OCI-LY7 (cell line): ENCODE results near the gene C15orf39. TPM values are rescaled to one million over a fixed set of nuclear protein-coding genes. Genes with fewer than 3 reads are reported as not detected.

ENCODE experiments used
- BruUV-seq: library from RNA; stranded (reverse); fragments of 400-500 nt; replicated peaks from 2 replicates; lab custom pipeline; 2021; lab: Mats Ljungman, UMichigan
- CTCF ChIA-PET: fragments of 300-600 bp; sonication (Branson Sonifier 250); formaldehyde crosslinking; loops from one replicate; lab custom pipeline; 2022; ENCODE audit warnings: antibody characterized with exemption; ENCODE audit not compliant: unreplicated experiment; lab: Charles Lee
- POLR2A ChIA-PET: fragments of 300-600 bp; sonication (Branson Sonifier 250); formaldehyde crosslinking; loops from one replicate; lab custom pipeline; 2022; ENCODE audit warnings: antibody characterized with exemption; lab: Charles Lee
- DNase-seq: peaks from one replicate; pipeline ENCODE4 v3.0.0-alpha.2; 2015; ENCODE audit warnings: low spot score
- H2AFZ ChIP-seq: fragments of 200-600 bp; sonication (generic), shearing (Covaris generic); 2 replicates; pipeline ENCODE4 v1.6.1; 2014; ENCODE audit warnings: mild to moderate bottlenecking, antibody characterized with exemption, low read length, moderate library complexity
- H3K27ac ChIP-seq: fragments of 200-600 bp; sonication (generic); 2 replicates; pipeline ENCODE4 v1.5.1; 2014; ENCODE audit warnings: mixed run types, low read depth, mild to moderate bottlenecking, moderate library complexity, low read length, inconsistent platforms; ENCODE audit not compliant: poor library complexity, severe bottlenecking
- H3K36me3 ChIP-seq: fragments of 200-600 bp; sonication (generic); 2 replicates; pipeline ENCODE4 v1.6.1; 2014; ENCODE audit warnings: mild to moderate bottlenecking, antibody characterized with exemption, low read length, moderate library complexity, mixed read lengths; ENCODE audit not compliant: insufficient read depth
- H3K4me1 ChIP-seq: fragments of 200-600 bp; sonication (generic); 2 replicates; pipeline ENCODE4 v1.5.1; 2014; ENCODE audit warnings: mild to moderate bottlenecking, low read length; ENCODE audit not compliant: insufficient read depth, poor library complexity, severe bottlenecking
- H3K4me2 ChIP-seq: fragments of 200-600 bp; sonication (generic); 2 replicates; pipeline ENCODE4 v1.6.1; 2014; ENCODE audit warnings: mild to moderate bottlenecking, low read length
- H3K4me3 ChIP-seq: fragments of 200-600 bp; sonication (generic); 2 replicates; pipeline ENCODE4 v1.5.1; 2014; ENCODE audit warnings: mild to moderate bottlenecking, low read depth, low read length; ENCODE audit not compliant: poor library complexity, severe bottlenecking
- H3K79me2 ChIP-seq: fragments of 200-600 bp; sonication (generic); 2 replicates; pipeline ENCODE4 v1.6.1; 2016; ENCODE audit warnings: low read depth, mild to moderate bottlenecking, low read length, moderate library complexity, mixed read lengths; ENCODE audit not compliant: insufficient read depth
- H3K9me2 ChIP-seq: fragments of 200-600 bp; sonication (generic); 2 replicates; pipeline ENCODE4 v1.6.1; 2016; ENCODE audit warnings: mild to moderate bottlenecking, low read length, mixed read lengths; ENCODE audit not compliant: insufficient read depth
- H3K9me3 ChIP-seq: fragments of 200-600 bp; sonication (generic); 2 replicates; pipeline ENCODE4 v1.6.1; 2014; ENCODE audit warnings: mild to moderate bottlenecking, mixed run types, low read length, mixed read lengths
- H4K20me1 ChIP-seq: fragments of 200-600 bp; sonication (generic); 2 replicates; pipeline ENCODE4 v1.6.1; 2014; ENCODE audit warnings: mild to moderate bottlenecking, antibody characterized with exemption, low read length, moderate library complexity, mixed read lengths; ENCODE audit not compliant: insufficient read depth
- CTCF ChIP-seq: fragments of 200-600 bp; sonication (generic); conservative IDR thresholded peaks from 2 replicates; pipeline ENCODE4 v1.5.1; 2014; ENCODE audit warnings: mild to moderate bottlenecking, antibody characterized with exemption, low read length, moderate library complexity, mixed read lengths
- EZH2phosphoT487 ChIP-seq: fragments of 200-600 bp; sonication (generic); IDR thresholded peaks from 2 replicates; pipeline ENCODE4 v1.6.1; 2018; ENCODE audit warnings: low read depth, borderline replicate concordance, mild to moderate bottlenecking, mixed run types, antibody characterized with exemption, low read length, moderate library complexity, mixed read lengths
- intact Hi-C: fragments of 100-400 bp; cut with micrococcal nuclease; formaldehyde crosslinking; loops from one replicate; pipeline ENCODE4 v1.10.0; 2022; ENCODE audit not compliant: unreplicated experiment
- total RNA-seq, 2 experiments: library from RNA; depleted of rRNA in 1 of 2; stranded (reverse); fragments of >200 nt in 1 of 2; shearing (Covaris generic) in 1 of 2; gene quantifications; 2 replicates each; pipeline ENCODE4 v1.2.3, GENCODE V29; 2014 to 2022

The C15orf39 gene
- total RNA-seq, 2 experiments from 2014 or later, result 26.5 to 50.2 TPM

GRCh38 chr15:75161106-75161916, 40.4 kb upstream of the C15orf39 start:
- BruUV-seq, result no TSS peak
- intact Hi-C loops, result no loop called here

GRCh38 chr15:75161917-75162414, 39.7 kb upstream of the C15orf39 start:
- H3K36me3 ChIP-seq, result no peaks in the 10 kb centered on the region
- no peak overlapping the region for H3K27ac ChIP-seq
- no peaks in the 10 kb centered on the region for H3K9me3 ChIP-seq
- H4K20me1 ChIP-seq, result no peaks in the 10 kb centered on the region
- ChIA-PET POLR2A (no interaction called here), CTCF (no interaction called here)
- no peak overlapping the region for H2AFZ ChIP-seq
- H3K4me1 ChIP-seq, result no peaks in the 10 kb centered on the region
- no peak for DNase-seq
- no TSS peak for BruUV-seq
- no peak for TF ChIP-seq CTCF
- no peak for TF ChIP-seq EZH2phosphoT487
- intact Hi-C loops, result no loop called here
- H3K4me2 ChIP-seq, result no peak overlapping the region
- no peaks in the 10 kb centered on the region for H3K9me2 ChIP-seq
- no peaks in the 10 kb centered on the region for H3K79me2 ChIP-seq
- H3K4me3 ChIP-seq, result no peak overlapping the region

More at GRCh38 chr15:75161106-75161916, 40.4 kb upstream of the C15orf39 start:
- H3K4me2 ChIP-seq, result no peak overlapping the region
- no peak overlapping the region for H2AFZ ChIP-seq
- no peaks in the 10 kb centered on the region for H4K20me1 ChIP-seq
- no peak overlapping the region for H3K4me3 ChIP-seq
- CTCF ChIA-PET, result no interaction called here
- no peak overlapping the region for H3K27ac ChIP-seq
- no peaks in the 10 kb centered on the region for H3K9me3 ChIP-seq
- H3K79me2 ChIP-seq, result no peaks in the 10 kb centered on the region
- H3K9me2 ChIP-seq, result no peaks in the 10 kb centered on the region
- H3K36me3 ChIP-seq, result no peaks in the 10 kb centered on the region
- POLR2A ChIA-PET, result no interaction called here
- no peak for TF ChIP-seq CTCF
- no peak for TF ChIP-seq EZH2phosphoT487
- DNase-seq, result no peak
- H3K4me1 ChIP-seq, result peaks cover 3% of the 10 kb centered on the region

GRCh38 chr15:75163150-75163564, 38.5 kb upstream of the C15orf39 start:
- Histone ChIP-seq H3K79me2 (no peaks in the 10 kb centered on the region), H4K20me1 (no peaks in the 10 kb centered on the region), H3K9me2 (no peaks in the 10 kb centered on the region), H3K36me3 (no peaks in the 10 kb centered on the region), H3K27ac (no peak overlapping the region), H2AFZ (no peak overlapping the region), H3K4me1 (no peaks in the 10 kb centered on the region), H3K4me3 (no peak overlapping the region), H3K4me2 (no peak overlapping the region), H3K9me3 (no peaks in the 10 kb centered on the region)
- BruUV-seq, result no TSS peak
- no peak for DNase-seq
- POLR2A ChIA-PET, result no interaction called here
- CTCF ChIA-PET, result no interaction called here
- intact Hi-C loops, result no loop called here
- TF ChIP-seq EZH2phosphoT487, result no peak
- no peak for TF ChIP-seq CTCF
